Measurements from ENCODE around the gene CTIF. TPM values are rescaled to one million over a fixed set of nuclear protein-coding genes. Genes with fewer than 3 reads are reported as not detected.

The CTIF gene
- polyA plus RNA-seq, 3 donors = 0.38 to 8.7 (median 1.2) TPM

- no peaks in the 10 kb centered on the region for H3K9me3 ChIP-seq (replicated peaks in 1 of 2; ENCODE audit: control insufficient read depth in 1 of 2, insufficient read depth in 1 of 2, low read length in 2 of 2)
- intact Hi-C loops (cut with micrococcal nuclease) = loop anchor here in 1 of 2 donors (10.0 kb wide), 1 partner anchor 69 kb away; no protein-coding TSS in a partner anchor
- Mint-ChIP-seq H3K4me3 (no peak overlapping the region), H3K4me1 (peaks cover 47% of the 10 kb centered on the region), H3K9me3 (no peaks in the 10 kb centered on the region), H3K27ac (peak overlapping the region; percentile 67 to 95 (median 90)), H3K27me3 (ENCODE audit: low read depth in 3 of 3) (peaks cover 0 to 3% (median 0%) of the 10 kb centered on the region in 3 donors), H3K36me3 (peaks cover 0 to 3% of the 10 kb centered on the region in 2 donors)
- H3K4me3 ChIP-seq (replicated peaks in 1 of 3; ENCODE audit: low read depth in 2 of 3, low read length in 3 of 3) = peak overlapping the region in 1 of 3 experiments; percentile 48
- H3K9ac ChIP-seq (ENCODE audit: insufficient read depth, low read length, poor library complexity, severe bottlenecking) = peak overlapping the region; percentile 19
- TF ChIP-seq, protein P1, sequence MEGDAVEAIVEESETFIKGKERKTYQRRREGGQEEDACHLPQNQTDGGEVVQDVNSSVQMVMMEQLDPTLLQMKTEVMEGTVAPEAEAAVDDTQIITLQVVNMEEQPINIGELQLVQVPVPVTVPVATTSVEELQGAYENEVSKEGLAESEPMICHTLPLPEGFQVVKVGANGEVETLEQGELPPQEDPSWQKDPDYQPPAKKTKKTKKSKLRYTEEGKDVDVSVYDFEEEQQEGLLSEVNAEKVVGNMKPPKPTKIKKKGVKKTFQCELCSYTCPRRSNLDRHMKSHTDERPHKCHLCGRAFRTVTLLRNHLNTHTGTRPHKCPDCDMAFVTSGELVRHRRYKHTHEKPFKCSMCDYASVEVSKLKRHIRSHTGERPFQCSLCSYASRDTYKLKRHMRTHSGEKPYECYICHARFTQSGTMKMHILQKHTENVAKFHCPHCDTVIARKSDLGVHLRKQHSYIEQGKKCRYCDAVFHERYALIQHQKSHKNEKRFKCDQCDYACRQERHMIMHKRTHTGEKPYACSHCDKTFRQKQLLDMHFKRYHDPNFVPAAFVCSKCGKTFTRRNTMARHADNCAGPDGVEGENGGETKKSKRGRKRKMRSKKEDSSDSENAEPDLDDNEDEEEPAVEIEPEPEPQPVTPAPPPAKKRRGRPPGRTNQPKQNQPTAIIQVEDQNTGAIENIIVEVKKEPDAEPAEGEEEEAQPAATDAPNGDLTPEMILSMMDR (IDR thresholded peaks at IDR 0.05) = no peak
- 100% methylated on average over 2 of the region's 4 CpGs for WGBS (ENCODE audit: insufficient coverage)
- peaks cover 42 to 45% of the 10 kb centered on the region in 2 donors for H3K4me1 ChIP-seq (ENCODE audit: control insufficient read depth in 1 of 2, insufficient read depth in 2 of 2, low read length in 2 of 2)
- no peaks in the 10 kb centered on the region for H3K79me2 ChIP-seq (ENCODE audit: insufficient read depth, low read length)
- H3K27ac ChIP-seq (ENCODE audit: low read depth in 1 of 2, low read length in 2 of 2) = peak overlapping the region; percentile 49 to 80
- no peaks in the 10 kb centered on the region for H4K20me1 ChIP-seq (ENCODE audit: insufficient read depth, low read length)
- H3K36me3 ChIP-seq (replicated peaks in 1 of 2; ENCODE audit: control insufficient read depth in 1 of 2, insufficient read depth in 2 of 2, low read length in 2 of 2) = no peaks in the 10 kb centered on the region
- peak in 1 of 3 donors; percentile 6 for DNase-seq
- peak overlapping the region; percentile 56 for H3K4me2 ChIP-seq (replicated peaks; ENCODE audit: extremely low read depth, low read length, poor library complexity, severe bottlenecking)
- H2AFZ ChIP-seq (ENCODE audit: insufficient read depth, low read depth, low read length, poor library complexity, severe bottlenecking) = peak overlapping the region; percentile 19
- no peaks in the 10 kb centered on the region for H3K27me3 ChIP-seq (ENCODE audit: control insufficient read depth in 2 of 2, insufficient read depth in 2 of 2, low read length in 2 of 2)
These were observed 205.1 kb downstream of the CTIF start for GRCh38 chr18:48743886-48744285.

GRCh38 chr18:48745293-48745692, 206.5 kb downstream of the CTIF start:
- Mint-ChIP-seq H3K4me3 (no peak overlapping the region), H3K27ac (peak overlapping the region in 6 of 7 donors; percentile 67 to 91 (median 80)), H3K4me1 (peaks cover 51% of the 10 kb centered on the region), H3K27me3 (ENCODE audit: low read depth in 3 of 3) (peaks cover 0 to 5% (median 0%) of the 10 kb centered on the region in 3 donors), H3K36me3 (peaks cover 0 to 3% of the 10 kb centered on the region in 2 donors), H3K9me3 (no peaks in the 10 kb centered on the region)
- no peak for DNase-seq
- TF ChIP-seq, protein P1 (IDR thresholded peaks at IDR 0.05) = no peak
- H3K4me3 ChIP-seq (replicated peaks in 1 of 3; ENCODE audit: low read depth in 2 of 3, low read length in 3 of 3) = no peak overlapping the region
- H3K79me2 ChIP-seq (ENCODE audit: insufficient read depth, low read length) = no peaks in the 10 kb centered on the region
- no peaks in the 10 kb centered on the region for H3K27me3 ChIP-seq (ENCODE audit: control insufficient read depth in 2 of 2, insufficient read depth in 2 of 2, low read length in 2 of 2)
- no peak overlapping the region for H3K4me2 ChIP-seq (replicated peaks; ENCODE audit: extremely low read depth, low read length, poor library complexity, severe bottlenecking)
- H2AFZ ChIP-seq (ENCODE audit: insufficient read depth, low read depth, low read length, poor library complexity, severe bottlenecking) = no peak overlapping the region
- peaks cover 45% of the 10 kb centered on the region in 2 donors for H3K4me1 ChIP-seq (ENCODE audit: control insufficient read depth in 1 of 2, insufficient read depth in 2 of 2, low read length in 2 of 2)
- peak overlapping the region in 1 of 2 donors; percentile 80 for H3K27ac ChIP-seq (ENCODE audit: low read depth in 1 of 2, low read length in 2 of 2)
- H3K9me3 ChIP-seq (replicated peaks in 1 of 2; ENCODE audit: control insufficient read depth in 1 of 2, insufficient read depth in 1 of 2, low read length in 2 of 2) = no peaks in the 10 kb centered on the region
- intact Hi-C loops (cut with micrococcal nuclease) = loop anchor here in 1 of 2 donors (10.0 kb wide), 1 partner anchor 70 kb away; no protein-coding TSS in a partner anchor
- WGBS (ENCODE audit: insufficient coverage) = 100% methylated on average over 1 of the region's 3 CpGs
- no peaks in the 10 kb centered on the region for H4K20me1 ChIP-seq (ENCODE audit: insufficient read depth, low read length)
- H3K36me3 ChIP-seq (replicated peaks in 1 of 2; ENCODE audit: control insufficient read depth in 1 of 2, insufficient read depth in 2 of 2, low read length in 2 of 2) = no peaks in the 10 kb centered on the region
- no peak overlapping the region for H3K9ac ChIP-seq (ENCODE audit: insufficient read depth, low read length, poor library complexity, severe bottlenecking)
